Mesenteric fat pad (tissue), 1 donor: ENCODE measurements around the gene TTLL4. TPM values are rescaled to one million over a fixed set of nuclear protein-coding genes. Genes with fewer than 3 reads are reported as not detected.
A peak's percentile ranks its signal among the peaks of the same experiment; 100 is the strongest.
"Not testable (repeated sequence)": the region's sequence is repeated elsewhere in the genome, so short reads cannot be mapped to it uniquely, and the experiment has no call there.

ENCODE experiments used
- DNase-seq: peaks from one replicate; pipeline ENCODE4 v3.0.0-alpha.2; 2020; ENCODE audit warnings: low spot score
- long read RNA-seq: library from polyadenylated mRNA; unstranded; transcript quantifications from one replicate; pipeline ENCODE4 v2.0.0, GENCODE V29; 2020
- total RNA-seq: library from RNA; stranded (reverse); fragmentation: NEBNext Ultra II Directional; extraction: Animal tissue kit (Norgen Biotek cat#: 25700); gene quantifications from one replicate; pipeline ENCODE4 v1.2.1, GENCODE V29; 2021
- donor health status: DM: yes; HTN: yes; CAD: no.

The TTLL4 gene
- total RNA-seq = 23.6 TPM
- long read RNA-seq, full-length matches to known transcripts = 2 of 5 reads
- long read RNA-seq, partial matches to known transcripts = 2 of 5 reads
- long read RNA-seq, other reads (novel, unspliced or antisense) = 1 of 5 reads

GRCh38 chr2:218710687-218711549 is at the start of gene TTLL4:
Gene TTLL4 (plus strand): TSS chr2:218710835. CDS start chr2:218737677, 26,842 bp downstream.
- peak; percentile 99 for DNase-seq

GRCh38 chr2:218662377-218662776 is 48.3 kb upstream of the TTLL4 start:
- no peak for DNase-seq

- DNase-seq = no peak
These were observed 47.8 kb upstream of the TTLL4 start for GRCh38 chr2:218662827-218663226.

GRCh38 chr2:218663901-218664300 is 46.7 kb upstream of the TTLL4 start:
- DNase-seq = no peak

GRCh38 chr2:218664653-218665052 is 46.0 kb upstream of the TTLL4 start:
- no peak for DNase-seq

GRCh38 chr2:218671097-218671653 is 39.5 kb upstream of the TTLL4 start:
- no peak for DNase-seq

- DNase-seq = peak; percentile 93
These were observed 38.7 kb upstream of the TTLL4 start, which contains the start of the genes RNF25 and STK36 for GRCh38 chr2:218671654-218672566. Gene RNF25 (minus strand): TSS chr2:218672002. CDS start chr2:218671970, 32 bp downstream. Gene STK36 (plus strand): TSS chr2:218672086. CDS start chr2:218672830, 744 bp downstream.

- no peak for DNase-seq
These were observed 31.5 kb upstream of the TTLL4 start for GRCh38 chr2:218679119-218679518.

- no peak for DNase-seq
These were observed 30.6 kb upstream of the TTLL4 start for GRCh38 chr2:218680061-218680460.

- not testable (repeated sequence) for DNase-seq
These were observed 23.1 kb upstream of the TTLL4 start for GRCh38 chr2:218687400-218688060.

- DNase-seq = no peak
These were observed 19.4 kb upstream of the TTLL4 start for GRCh38 chr2:218691234-218691633.

GRCh38 chr2:218694405-218695145 is 16.1 kb upstream of the TTLL4 start:
- no peak for DNase-seq

GRCh38 chr2:218698885-218699284 is 11.8 kb upstream of the TTLL4 start:
- DNase-seq = no peak

GRCh38 chr2:218701806-218702205 is 8.8 kb upstream of the TTLL4 start:
- no peak for DNase-seq

- DNase-seq = no peak
These were observed 7.3 kb upstream of the TTLL4 start for GRCh38 chr2:218703341-218703740.

- DNase-seq = no peak
These were observed 2.5 kb upstream of the TTLL4 start for GRCh38 chr2:218708086-218708485.

- DNase-seq = no peak
These were observed 727 bp upstream of the TTLL4 start for GRCh38 chr2:218709908-218710307.

- DNase-seq = no peak
These were observed 325 bp upstream of the TTLL4 start for GRCh38 chr2:218710334-218710686.

GRCh38 chr2:218711550-218711929 is 905 bp downstream of the TTLL4 start:
- DNase-seq = no peak

- no peak for DNase-seq
These were observed 3.3 kb downstream of the TTLL4 start for GRCh38 chr2:218713922-218714321.
